Spleen (tissue), 11 donors: ENCODE measurements around the gene LOXL1. TPM values are rescaled to one million over a fixed set of nuclear protein-coding genes. Genes with fewer than 3 reads are reported as not detected.

Experiments
- DNase-seq: peaks from one replicate; pipeline ENCODE4 v3.0.0-alpha.2; 2020
- H3K27ac ChIP-seq, 8 donors: fragments of 200-600 bp; sonication (generic) in 7 of 8; 1 replicate in 4 of 8; 2 replicates in 4 of 8; pipeline versions ENCODE4 v1.5.0 to v1.8.0; 2016 to 2021; ENCODE audit warnings: inconsistent platforms in 4 of 8, mild to moderate bottlenecking in 4 of 8, moderate library complexity in 1 of 8
- H3K27me3 ChIP-seq, 7 donors: fragments of 200-600 bp; sonication (generic) in 6 of 7; replicated peaks in 1 of 7; 1 replicate in 4 of 7; 2 replicates in 3 of 7; pipeline versions ENCODE4 v1.5.0 to v1.8.0; 2016 to 2021; ENCODE audit warnings: inconsistent platforms in 3 of 7, mild to moderate bottlenecking in 1 of 7
- H3K36me3 ChIP-seq, 6 donors: fragments of 200-600 bp; sonication (generic) in 5 of 6; 1 replicate in 4 of 6; 2 replicates in 2 of 6; pipeline versions ENCODE4 v1.5.0 to v1.8.0; 2016 to 2021; ENCODE audit warnings: inconsistent platforms in 2 of 6
- H3K4me1 ChIP-seq, 6 donors: fragments of 200-600 bp; sonication (generic) in 5 of 6; 1 replicate in 3 of 6; 2 replicates in 3 of 6; pipeline versions ENCODE4 v1.5.0 to v1.8.0; 2016 to 2021; ENCODE audit warnings: inconsistent platforms in 3 of 6
- H3K4me3 ChIP-seq, 8 donors: fragments of 200-600 bp; sonication (generic) in 7 of 8; 1 replicate in 4 of 8; 2 replicates in 4 of 8; pipeline versions ENCODE4 v1.5.0 to v1.8.0; 2016 to 2021; ENCODE audit warnings: inconsistent platforms in 4 of 8, mild to moderate bottlenecking in 4 of 8, moderate library complexity in 2 of 8
- H3K9me3 ChIP-seq, 8 donors: fragments of 200-600 bp; sonication (generic) in 7 of 8; 1 replicate in 4 of 8; 2 replicates in 4 of 8; pipeline versions ENCODE4 v1.5.0 to v1.8.0; 2016 to 2021; ENCODE audit warnings: inconsistent platforms in 4 of 8
- POLR2A ChIP-seq, 3 donors: fragments of 450-650 bp; IDR thresholded peaks; one replicate each; pipeline ENCODE4 v1.5.1; 2017; ENCODE audit warnings: antibody characterized with exemption in 3 of 3, mild to moderate bottlenecking in 1 of 3
- POLR2AphosphoS5 ChIP-seq, 3 donors: sonication (generic); formaldehyde crosslinking; IDR thresholded peaks; one replicate each; pipeline ENCODE4 v1.5.1; 2017; ENCODE audit warnings: antibody characterized with exemption in 3 of 3
- WGBS, 5 donors: extraction: QIAGEN DNeasy Blood & Tissue Kit in 3 of 5; methylation state at CpG; one replicate each; pipeline versions ENCODE4 v1.1.5 to v1.1.7; 2013 to 2018; 5-methylcytosine and 5-hydroxymethylcytosine counted together
- intact Hi-C: fragments of 100-400 bp; cut with DNase I; formaldehyde crosslinking; loops from one replicate; pipeline ENCODE4 v1.15.0; 2023; ENCODE audit warnings: low total_unique reads
- polyA plus RNA-seq, 3 donors: library from polyadenylated mRNA; stranded (reverse); fragments of 200-250 nt; gene quantifications; one replicate each; pipeline ENCODE4 v1.2.1, GENCODE V29; 2013
- total RNA-seq, 7 donors: library from RNA; depleted of rRNA in 3 of 7; stranded (reverse); fragments of >200 nt in 3 of 7; fragmentation: NEBNext Ultra II Directional in 4 of 7; extraction: Animal tissue kit (Norgen Biotek cat#: 25700) in 4 of 7; gene quantifications; one replicate each; pipeline versions ENCODE4 v1.1.0 to v1.2.1, GENCODE V29; 2016 to 2021
- TF ChIP-seq, protein P1 (sequence below), 11 experiments: fragments of 200-600 bp in 7 of 11; fragments of 450-650 bp in 4 of 11; sonication (generic) in 4 of 11; IDR thresholded peaks in 8 of 11; conservative IDR thresholded peaks in 3 of 11; 1 replicate in 7 of 11; 2 replicates in 4 of 11; pipeline versions ENCODE4 v1.4.0 to v1.8.0; 2016 to 2021; ENCODE audit warnings: antibody characterized with exemption in 11 of 11, inconsistent platforms in 4 of 11, mild to moderate bottlenecking in 1 of 11
- donor health status: healthy with polysubstance abuse.
- donor health status: DM: no; HTN: no; CAD: no; lungs with moderate emphysema.
- donor health status: DM: no; HTN: no; CAD: no.
- donor health status: Bipolar disorder and iron deficiency.
- donor health status: healthy.
- donor health status: DM: no; HTN: no; CAD: no.
- donor health status: DM: yes; HTN: yes; CAD: no.

The LOXL1 gene
- total and polyA plus RNA-seq, 10 donors = 3.3 to 11.3 (median 8.1) TPM

- Histone ChIP-seq H3K27ac (peak overlapping the region in 5 of 8 donors; percentile 18 to 36 (median 24)), H3K36me3 (no peaks in the 10 kb centered on the region), H3K9me3 (no peaks in the 10 kb centered on the region), H3K27me3 (peaks cover 0 to 73% (median 17%) of the 10 kb centered on the region in 7 donors), H3K4me1 (peaks cover 12 to 71% (median 35%) of the 10 kb centered on the region in 6 donors), H3K4me3 (no peak overlapping the region)
- 46 to 78% (median 73%) methylated on average over 5 to 8 of the region's 8 CpGs for WGBS, 5 donors
- intact Hi-C loops = no loop called here
- no peak for TF ChIP-seq POLR2AphosphoS5 (IDR thresholded peaks at IDR 0.05)
- TF ChIP-seq, protein P1, sequence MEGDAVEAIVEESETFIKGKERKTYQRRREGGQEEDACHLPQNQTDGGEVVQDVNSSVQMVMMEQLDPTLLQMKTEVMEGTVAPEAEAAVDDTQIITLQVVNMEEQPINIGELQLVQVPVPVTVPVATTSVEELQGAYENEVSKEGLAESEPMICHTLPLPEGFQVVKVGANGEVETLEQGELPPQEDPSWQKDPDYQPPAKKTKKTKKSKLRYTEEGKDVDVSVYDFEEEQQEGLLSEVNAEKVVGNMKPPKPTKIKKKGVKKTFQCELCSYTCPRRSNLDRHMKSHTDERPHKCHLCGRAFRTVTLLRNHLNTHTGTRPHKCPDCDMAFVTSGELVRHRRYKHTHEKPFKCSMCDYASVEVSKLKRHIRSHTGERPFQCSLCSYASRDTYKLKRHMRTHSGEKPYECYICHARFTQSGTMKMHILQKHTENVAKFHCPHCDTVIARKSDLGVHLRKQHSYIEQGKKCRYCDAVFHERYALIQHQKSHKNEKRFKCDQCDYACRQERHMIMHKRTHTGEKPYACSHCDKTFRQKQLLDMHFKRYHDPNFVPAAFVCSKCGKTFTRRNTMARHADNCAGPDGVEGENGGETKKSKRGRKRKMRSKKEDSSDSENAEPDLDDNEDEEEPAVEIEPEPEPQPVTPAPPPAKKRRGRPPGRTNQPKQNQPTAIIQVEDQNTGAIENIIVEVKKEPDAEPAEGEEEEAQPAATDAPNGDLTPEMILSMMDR (IDR thresholded peaks at IDR 0.05 in 8 of 11, conservative IDR thresholded peaks at IDR 0.05 in 3 of 11) = no peak
- no peak for TF ChIP-seq POLR2A (IDR thresholded peaks at IDR 0.05)
- DNase-seq = peak; percentile 70
These were observed 4.1 kb downstream of the LOXL1 start for GRCh38 chr15:73930371-73930770.

- no peaks in the 10 kb centered on the region for H3K9me3 ChIP-seq
- peak; percentile 67 for DNase-seq
- no peaks in the 10 kb centered on the region for H3K36me3 ChIP-seq
- TF ChIP-seq, protein P1 (IDR thresholded peaks at IDR 0.05 in 8 of 11, conservative IDR thresholded peaks at IDR 0.05 in 3 of 11) = no peak
- no peak for TF ChIP-seq POLR2A (IDR thresholded peaks at IDR 0.05)
- no peak for TF ChIP-seq POLR2AphosphoS5 (IDR thresholded peaks at IDR 0.05)
- intact Hi-C loops = no loop called here
- H3K4me3 ChIP-seq = no peak overlapping the region
- H3K27me3 ChIP-seq = peaks cover 0 to 70% (median 17%) of the 10 kb centered on the region in 7 donors
- peak overlapping the region in 4 of 8 donors; percentile 18 to 36 (median 28) for H3K27ac ChIP-seq
- H3K4me1 ChIP-seq = peaks cover 12 to 69% (median 32%) of the 10 kb centered on the region in 6 donors
- WGBS, 5 donors = 69 to 93% (median 81%) methylated on average over 6 to 7 of the region's 7 CpGs
These were observed 4.6 kb downstream of the LOXL1 start for GRCh38 chr15:73930790-73931281.

DNA sequence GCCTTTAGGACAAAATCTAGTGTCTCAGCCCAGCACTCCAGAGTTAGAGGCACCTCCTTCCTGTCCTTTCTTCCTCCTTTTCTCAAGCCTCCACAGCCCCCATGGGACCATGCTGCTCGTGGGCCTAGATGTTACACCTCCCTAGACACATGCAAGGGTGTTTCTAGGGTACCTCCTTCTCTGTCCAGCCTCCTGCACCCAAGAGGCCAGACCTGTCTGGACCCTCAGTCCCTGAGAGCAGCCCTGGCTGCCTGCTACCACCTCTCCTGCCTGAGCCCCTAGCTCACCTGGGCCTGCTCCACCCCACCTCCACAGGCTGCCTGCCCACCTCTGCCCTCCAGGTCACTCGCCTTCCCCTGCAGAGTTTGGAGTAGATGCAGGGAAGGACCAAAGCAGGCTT is 5.2 kb downstream of the LOXL1 start:
- intact Hi-C loops = no loop called here
- Histone ChIP-seq H3K27ac (peak overlapping the region in 2 of 8 donors; percentile 11 to 36), H3K4me1 (peaks cover 9 to 69% (median 31%) of the 10 kb centered on the region in 6 donors), H3K36me3 (no peaks in the 10 kb centered on the region), H3K9me3 (no peaks in the 10 kb centered on the region), H3K4me3 (no peak overlapping the region), H3K27me3 (peaks cover 0 to 64% (median 14%) of the 10 kb centered on the region in 7 donors)
- peak; percentile 63 for DNase-seq
- WGBS, 5 donors = 53 to 69% (median 60%) methylated on average over 2 of the region's 2 CpGs
- TF ChIP-seq POLR2A (IDR thresholded peaks at IDR 0.05) = no peak
- no peak for TF ChIP-seq POLR2AphosphoS5 (IDR thresholded peaks at IDR 0.05)
- TF ChIP-seq, protein P1 (IDR thresholded peaks at IDR 0.05 in 8 of 11, conservative IDR thresholded peaks at IDR 0.05 in 3 of 11) = no peak

GRCh38 chr15:73932381-73933191 is 6.3 kb downstream of the LOXL1 start:
- H3K4me1 ChIP-seq = peaks cover 5 to 67% (median 25%) of the 10 kb centered on the region in 6 donors
- peak; percentile 25 for DNase-seq
- H3K27ac ChIP-seq = no peak overlapping the region
- H3K27me3 ChIP-seq = peaks cover 0 to 52% (median 3%) of the 10 kb centered on the region in 7 donors
- no peaks in the 10 kb centered on the region for H3K36me3 ChIP-seq
- 63 to 89% (median 72%) methylated on average over 6 of the region's 6 CpGs for WGBS, 5 donors
- intact Hi-C loops = no loop called here
- H3K9me3 ChIP-seq = no peaks in the 10 kb centered on the region
- no peak overlapping the region for H3K4me3 ChIP-seq
- TF ChIP-seq POLR2AphosphoS5 (IDR thresholded peaks at IDR 0.05) (no peak), POLR2A (IDR thresholded peaks at IDR 0.05) (no peak)
- TF ChIP-seq, protein P1 (IDR thresholded peaks at IDR 0.05 in 8 of 11, conservative IDR thresholded peaks at IDR 0.05 in 3 of 11) = no peak
